HG03139 (cell line): ENCODE results near the gene TMEM31.

Experiments
- ATAC-seq: cut with Tn5 transposase; IDR thresholded peaks from one replicate; pipeline ENCODE4 v1.9.1; 2021; ENCODE audit not compliant: unreplicated experiment

Gene TMEM31

GRCh38 chrX:103710609-103711008 is at the start of gene TMEM31:
TSS of gene TMEM31 (plus strand) at chrX:103710909. CDS start at chrX:103712259, 1,350 bp downstream.
- no peak for ATAC-seq

GRCh38 chrX:103663981-103664762 is 46.5 kb upstream of the TMEM31 start:
- no peak for ATAC-seq

GRCh38 chrX:103666202-103667107 is 44.3 kb upstream of the TMEM31 start:
- ATAC-seq = no peak

GRCh38 chrX:103669745-103670144 is 41.0 kb upstream of the TMEM31 start:
- ATAC-seq = no peak

- ATAC-seq = no peak
These were observed 35.9 kb upstream of the TMEM31 start for GRCh38 chrX:103674531-103675454.

GRCh38 chrX:103678199-103678993 is 32.3 kb upstream of the TMEM31 start:
- ATAC-seq = no peak

- ATAC-seq = no peak
These were observed 29.3 kb upstream of the TMEM31 start for GRCh38 chrX:103681443-103681842.

- no peak for ATAC-seq
These were observed 25.3 kb upstream of the TMEM31 start for GRCh38 chrX:103685396-103685795.

- ATAC-seq = peak; percentile 90
These were observed 24.3 kb upstream of the TMEM31 start, which contains the start of gene MORF4L2 for GRCh38 chrX:103686199-103687072. TSS of gene MORF4L2 (minus strand) at chrX:103686699. CDS start at chrX:103677027, 9,672 bp downstream.

GRCh38 chrX:103687073-103687695 is 23.5 kb upstream of the TMEM31 start:
- ATAC-seq = peak; percentile 44

GRCh38 chrX:103687696-103688201 is 23.0 kb upstream of the TMEM31 start:
- no peak for ATAC-seq

GRCh38 chrX:103688946-103689345 is 21.8 kb upstream of the TMEM31 start:
- no peak for ATAC-seq

GRCh38 chrX:103691059-103691458 is 19.6 kb upstream of the TMEM31 start:
- ATAC-seq = no peak

GRCh38 chrX:103697687-103698086 is 13.0 kb upstream of the TMEM31 start:
- no peak for ATAC-seq

- no peak for ATAC-seq
These were observed 11.5 kb upstream of the TMEM31 start for GRCh38 chrX:103699243-103699642.

- ATAC-seq = no peak
These were observed 5.8 kb upstream of the TMEM31 start for GRCh38 chrX:103704863-103705262.

- no peak for ATAC-seq
These were observed 6.3 kb downstream of the TMEM31 start for GRCh38 chrX:103716962-103717361.

GRCh38 chrX:103718120-103718519 is 7.4 kb downstream of the TMEM31 start:
- ATAC-seq = no peak
